ENCODE data around the gene EDIL3. TPM values are rescaled to one million over a fixed set of nuclear protein-coding genes. Genes with fewer than 3 reads are reported as not detected.

The EDIL3 gene
- total and polyA plus RNA-seq, 12 donors = 4.6 to 59.7 (median 13.7) TPM

DNA sequence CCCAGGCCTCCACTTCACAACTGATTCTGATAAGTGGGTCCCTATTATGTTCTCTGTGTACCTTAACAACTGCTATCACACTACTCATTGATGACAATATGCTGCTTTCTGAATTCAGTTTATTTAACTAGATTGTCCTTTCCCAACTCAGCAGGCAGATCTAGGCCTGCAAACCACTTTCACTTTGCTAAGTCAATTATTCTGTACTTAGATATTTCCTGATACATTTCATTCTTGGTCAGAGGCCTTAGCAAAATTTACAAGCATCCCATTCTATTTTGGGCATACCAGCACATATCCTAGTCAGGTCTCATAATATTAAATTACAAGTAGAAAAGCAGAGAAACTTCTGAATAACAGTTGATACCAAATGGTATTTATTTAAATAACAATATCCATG is 428.3 kb downstream of the EDIL3 start:
- Histone ChIP-seq H3K4me1 (replicated peaks in 1 of 2) (no peaks in the 10 kb centered on the region), H3K27ac (no peak overlapping the region), H3K27me3 (no peaks in the 10 kb centered on the region), H3K36me3 (replicated peaks in 1 of 2) (no peaks in the 10 kb centered on the region), H3K9me3 (replicated peaks in 1 of 3) (no peaks in the 10 kb centered on the region), H3K4me3 (no peak overlapping the region)
- TF ChIP-seq, protein P1, sequence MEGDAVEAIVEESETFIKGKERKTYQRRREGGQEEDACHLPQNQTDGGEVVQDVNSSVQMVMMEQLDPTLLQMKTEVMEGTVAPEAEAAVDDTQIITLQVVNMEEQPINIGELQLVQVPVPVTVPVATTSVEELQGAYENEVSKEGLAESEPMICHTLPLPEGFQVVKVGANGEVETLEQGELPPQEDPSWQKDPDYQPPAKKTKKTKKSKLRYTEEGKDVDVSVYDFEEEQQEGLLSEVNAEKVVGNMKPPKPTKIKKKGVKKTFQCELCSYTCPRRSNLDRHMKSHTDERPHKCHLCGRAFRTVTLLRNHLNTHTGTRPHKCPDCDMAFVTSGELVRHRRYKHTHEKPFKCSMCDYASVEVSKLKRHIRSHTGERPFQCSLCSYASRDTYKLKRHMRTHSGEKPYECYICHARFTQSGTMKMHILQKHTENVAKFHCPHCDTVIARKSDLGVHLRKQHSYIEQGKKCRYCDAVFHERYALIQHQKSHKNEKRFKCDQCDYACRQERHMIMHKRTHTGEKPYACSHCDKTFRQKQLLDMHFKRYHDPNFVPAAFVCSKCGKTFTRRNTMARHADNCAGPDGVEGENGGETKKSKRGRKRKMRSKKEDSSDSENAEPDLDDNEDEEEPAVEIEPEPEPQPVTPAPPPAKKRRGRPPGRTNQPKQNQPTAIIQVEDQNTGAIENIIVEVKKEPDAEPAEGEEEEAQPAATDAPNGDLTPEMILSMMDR (IDR thresholded peaks at IDR 0.05) = no peak
- no peak for TF ChIP-seq POLR2A (IDR thresholded peaks at IDR 0.05)
- no peak for DNase-seq
- intact Hi-C loops (cut with DNase I) = no loop called here

GRCh38 chr5:83955916-83956315 is 428.8 kb downstream of the EDIL3 start:
- Histone ChIP-seq H3K4me3 (no peak overlapping the region), H3K4me1 (replicated peaks in 1 of 2) (no peaks in the 10 kb centered on the region), H3K27me3 (no peaks in the 10 kb centered on the region), H3K36me3 (replicated peaks in 1 of 2) (no peaks in the 10 kb centered on the region), H3K27ac (no peak overlapping the region), H3K9me3 (replicated peaks in 1 of 3) (no peaks in the 10 kb centered on the region)
- 97 to 100% (median 99%) methylated on average over 1 of the region's 1 CpG for WGBS, 4 donors
- intact Hi-C loops (cut with DNase I) = no loop called here
- DNase-seq = no peak
- TF ChIP-seq, protein P1 (IDR thresholded peaks at IDR 0.05) = no peak
- no peak for TF ChIP-seq POLR2A (IDR thresholded peaks at IDR 0.05)

GRCh38 chr5:83947763-83948162 is 436.9 kb downstream of the EDIL3 start:
- WGBS, 4 donors = 93 to 97% (median 96%) methylated on average over 3 of the region's 3 CpGs
- H3K27ac ChIP-seq = no peak overlapping the region
- H3K4me1 ChIP-seq (replicated peaks in 1 of 2) = no peaks in the 10 kb centered on the region
- H3K4me3 ChIP-seq = no peak overlapping the region
- DNase-seq = no peak
- intact Hi-C loops (cut with DNase I) = no loop called here
- no peaks in the 10 kb centered on the region for H3K27me3 ChIP-seq
- TF ChIP-seq, protein P1 (IDR thresholded peaks at IDR 0.05) = no peak
- TF ChIP-seq POLR2A (IDR thresholded peaks at IDR 0.05) = no peak
- H3K36me3 ChIP-seq (replicated peaks in 1 of 2) = no peaks in the 10 kb centered on the region
- no peaks in the 10 kb centered on the region for H3K9me3 ChIP-seq (replicated peaks in 1 of 3)

- Histone ChIP-seq H3K36me3 (replicated peaks in 1 of 2) (no peaks in the 10 kb centered on the region), H3K27ac (no peak overlapping the region), H3K27me3 (no peaks in the 10 kb centered on the region), H3K9me3 (replicated peaks in 1 of 3) (no peaks in the 10 kb centered on the region), H3K4me3 (no peak overlapping the region), H3K4me1 (replicated peaks in 1 of 2) (no peaks in the 10 kb centered on the region)
- intact Hi-C loops (cut with DNase I) = no loop called here
- DNase-seq = no peak
- WGBS, 4 donors = 67 to 76% (median 73%) methylated on average over 6 of the region's 6 CpGs
- TF ChIP-seq, protein P1 (IDR thresholded peaks at IDR 0.05) = no peak
These were observed 438.2 kb downstream of the EDIL3 start for GRCh38 chr5:83946516-83946915.
